ENCODE data around the gene ABTB1. TPM values are rescaled to one million over a fixed set of nuclear protein-coding genes. Genes with fewer than 3 reads are reported as not detected.

The ABTB1 gene
- total RNA-seq, 1 experiment from 2014 or later, result 6.9 TPM

DNA sequence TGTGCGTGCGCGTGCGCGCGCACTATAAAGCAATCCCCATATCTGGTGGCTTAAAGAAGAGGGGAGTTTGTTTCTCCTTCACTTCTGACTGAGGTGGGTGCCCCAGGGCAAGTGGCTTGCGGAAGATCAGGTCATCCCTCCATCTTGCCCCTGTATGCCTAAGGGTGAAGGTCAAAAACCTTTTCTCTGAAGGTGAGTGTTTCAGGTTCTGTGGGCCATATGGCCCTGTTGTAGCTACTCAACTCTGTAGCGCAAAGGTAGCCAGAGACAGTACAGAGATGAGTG is 5.5 kb downstream of the ABTB1 start:
- in situ Hi-C loops (cut with HindIII; ENCODE audit: low pct_unique_long_range_greater_than_20kb, low sequenced_read_pairs), result no loop called here
- Histone ChIP-seq H3K27me3 (ENCODE audit: control insufficient read depth, insufficient read depth, low read length) (no peaks in the 10 kb centered on the region), H3K4me1 (ENCODE audit: control insufficient read depth, insufficient read depth, low read length) (no peaks in the 10 kb centered on the region; the same call in 1 of the 2 replicates), H3K9me3 (ENCODE audit: control insufficient read depth, insufficient read depth, low read depth, low read length) (no peaks in the 10 kb centered on the region), H3K36me3 (ENCODE audit: control insufficient read depth, insufficient read depth, low read length) (no peaks in the 10 kb centered on the region), H3K4me3 (ENCODE audit: low read depth in 2 of 2, low read length in 2 of 2) (no peak overlapping the region), H3K27ac (ENCODE audit: low read length) (no peak overlapping the region)
- intact Hi-C loops (cut with micrococcal nuclease; ENCODE audit: unreplicated experiment), result no loop called here
- ChIA-PET POLR2A (no interaction called here), CTCF (no interaction called here)
- ATAC-seq (no peak), DNase-seq (ENCODE audit: low read depth, low spot score) (no peak)
- BruUV-seq (replicated peaks), result no TSS peak
- no peak for TF ChIP-seq REST (IDR thresholded peaks at IDR 0.05; ENCODE audit: insufficient read depth in 1 of 2, low read depth in 2 of 2, low read length in 1 of 2)
- no peak for TF ChIP-seq SIN3A (IDR thresholded peaks at IDR 0.05; ENCODE audit: borderline replicate concordance, insufficient read depth, low read depth, low read length)
- TF ChIP-seq TCF7L2 (IDR thresholded peaks at IDR 0.05; ENCODE audit: low read depth, low read length), result no peak
- TF ChIP-seq, protein P1, sequence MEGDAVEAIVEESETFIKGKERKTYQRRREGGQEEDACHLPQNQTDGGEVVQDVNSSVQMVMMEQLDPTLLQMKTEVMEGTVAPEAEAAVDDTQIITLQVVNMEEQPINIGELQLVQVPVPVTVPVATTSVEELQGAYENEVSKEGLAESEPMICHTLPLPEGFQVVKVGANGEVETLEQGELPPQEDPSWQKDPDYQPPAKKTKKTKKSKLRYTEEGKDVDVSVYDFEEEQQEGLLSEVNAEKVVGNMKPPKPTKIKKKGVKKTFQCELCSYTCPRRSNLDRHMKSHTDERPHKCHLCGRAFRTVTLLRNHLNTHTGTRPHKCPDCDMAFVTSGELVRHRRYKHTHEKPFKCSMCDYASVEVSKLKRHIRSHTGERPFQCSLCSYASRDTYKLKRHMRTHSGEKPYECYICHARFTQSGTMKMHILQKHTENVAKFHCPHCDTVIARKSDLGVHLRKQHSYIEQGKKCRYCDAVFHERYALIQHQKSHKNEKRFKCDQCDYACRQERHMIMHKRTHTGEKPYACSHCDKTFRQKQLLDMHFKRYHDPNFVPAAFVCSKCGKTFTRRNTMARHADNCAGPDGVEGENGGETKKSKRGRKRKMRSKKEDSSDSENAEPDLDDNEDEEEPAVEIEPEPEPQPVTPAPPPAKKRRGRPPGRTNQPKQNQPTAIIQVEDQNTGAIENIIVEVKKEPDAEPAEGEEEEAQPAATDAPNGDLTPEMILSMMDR (IDR thresholded peaks at IDR 0.05), result no peak
- no peak for TF ChIP-seq POLR2AphosphoS5 (IDR thresholded peaks at IDR 0.05; ENCODE audit: low read depth, low read length)

GRCh38 chr3:127678611-127679533 is 6.1 kb downstream of the ABTB1 start:
- ChIA-PET POLR2A (no interaction called here), CTCF (interaction anchor here (0.6 to 1.1 kb wide), 2 partner anchors 103 to 174 kb away, joined by 3 to 4 read pairs; no protein-coding TSS in a partner anchor)
- Histone ChIP-seq H3K4me3 (ENCODE audit: low read depth in 2 of 2, low read length in 2 of 2) (no peak overlapping the region), H3K9me3 (ENCODE audit: control insufficient read depth, insufficient read depth, low read depth, low read length) (no peaks in the 10 kb centered on the region), H3K36me3 (ENCODE audit: control insufficient read depth, insufficient read depth, low read length) (no peaks in the 10 kb centered on the region), H3K27me3 (ENCODE audit: control insufficient read depth, insufficient read depth, low read length) (no peaks in the 10 kb centered on the region), H3K4me1 (ENCODE audit: control insufficient read depth, insufficient read depth, low read length) (no peaks in the 10 kb centered on the region), H3K27ac (ENCODE audit: low read length) (no peak overlapping the region)
- no peak for DNase-seq (ENCODE audit: low read depth, low spot score)
- TF ChIP-seq POLR2AphosphoS5 (IDR thresholded peaks at IDR 0.05; ENCODE audit: low read depth, low read length) (no peak), SIN3A (IDR thresholded peaks at IDR 0.05; ENCODE audit: borderline replicate concordance, insufficient read depth, low read depth, low read length) (no peak), REST (IDR thresholded peaks at IDR 0.05; ENCODE audit: insufficient read depth in 1 of 2, low read depth in 2 of 2, low read length in 1 of 2) (no peak), TCF7L2 (IDR thresholded peaks at IDR 0.05; ENCODE audit: low read depth, low read length) (no peak)
- TF ChIP-seq, protein P1 (IDR thresholded peaks at IDR 0.05), result no peak
- no peak for ATAC-seq
- in situ Hi-C loops (cut with HindIII; ENCODE audit: low pct_unique_long_range_greater_than_20kb, low sequenced_read_pairs), result no loop called here
- intact Hi-C loops (cut with micrococcal nuclease; ENCODE audit: unreplicated experiment), result no loop called here
- BruUV-seq (replicated peaks), result no TSS peak

All from Panc1 (cell line).